SH-SY5Y (cell line): Measurements from ENCODE around the gene PKNOX2.

Experiments used
- GATA2 ChIP-seq: IDR thresholded peaks from 2 replicates; pipeline ENCODE4 v1.6.1; 2011; ENCODE audit warnings: mild to moderate bottlenecking, low read depth, low read length
- GATA3 ChIP-seq: IDR thresholded peaks from 2 replicates; pipeline ENCODE4 v1.6.1; 2011; ENCODE audit warnings: low read depth, mild to moderate bottlenecking, low read length, moderate library complexity

- TF ChIP-seq GATA2 (no peak), GATA3 (no peak)
Observed at GRCh38 chr11:125401235-125401634, 236.7 kb downstream of the PKNOX2 start.
